ENCODE measurements around the gene CRY2. TPM values are rescaled to one million over a fixed set of nuclear protein-coding genes. Genes with fewer than 3 reads are reported as not detected.

Gene CRY2
- total RNA-seq, 2 donors from 2014 or later: 18.5 to 30.2 TPM

DNA sequence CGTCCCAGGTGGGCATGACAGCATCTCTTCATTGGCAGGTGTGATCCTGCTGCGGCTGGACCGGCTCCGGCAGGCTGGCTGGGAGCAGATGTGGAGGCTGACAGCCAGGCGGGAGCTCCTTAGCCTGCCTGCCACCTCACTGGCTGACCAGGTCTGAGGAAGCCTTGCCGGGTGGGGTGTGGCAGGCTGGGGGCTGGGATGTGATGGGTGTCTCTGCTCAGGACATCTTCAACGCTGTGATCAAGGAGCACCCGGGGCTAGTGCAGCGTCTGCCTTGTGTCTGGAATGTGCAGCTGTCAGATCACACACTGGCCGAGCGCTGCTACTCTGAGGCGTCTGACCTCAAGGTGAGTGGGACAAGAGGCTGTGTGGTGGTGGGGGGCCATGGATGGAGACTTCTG, 78.7 kb downstream of the CRY2 start:
- H3K9ac ChIP-seq (ENCODE audit: low read depth in 2 of 2, low read length in 2 of 2): no peak overlapping the region
- no peaks in the 10 kb centered on the region for H3K36me3 ChIP-seq
- no peak overlapping the region for H3K27ac ChIP-seq
- intact Hi-C loops (cut with DNase I): no loop called here
- no peaks in the 10 kb centered on the region for H3K9me3 ChIP-seq
- DNase-seq: no peak
- H3K4me3 ChIP-seq: no peak overlapping the region
- peaks cover 18% of the 10 kb centered on the region for H3K27me3 ChIP-seq
- no peak for TF ChIP-seq CTCF (IDR thresholded peaks at IDR 0.05)
- peaks cover 5% of the 10 kb centered on the region for H3K4me1 ChIP-seq

DNA sequence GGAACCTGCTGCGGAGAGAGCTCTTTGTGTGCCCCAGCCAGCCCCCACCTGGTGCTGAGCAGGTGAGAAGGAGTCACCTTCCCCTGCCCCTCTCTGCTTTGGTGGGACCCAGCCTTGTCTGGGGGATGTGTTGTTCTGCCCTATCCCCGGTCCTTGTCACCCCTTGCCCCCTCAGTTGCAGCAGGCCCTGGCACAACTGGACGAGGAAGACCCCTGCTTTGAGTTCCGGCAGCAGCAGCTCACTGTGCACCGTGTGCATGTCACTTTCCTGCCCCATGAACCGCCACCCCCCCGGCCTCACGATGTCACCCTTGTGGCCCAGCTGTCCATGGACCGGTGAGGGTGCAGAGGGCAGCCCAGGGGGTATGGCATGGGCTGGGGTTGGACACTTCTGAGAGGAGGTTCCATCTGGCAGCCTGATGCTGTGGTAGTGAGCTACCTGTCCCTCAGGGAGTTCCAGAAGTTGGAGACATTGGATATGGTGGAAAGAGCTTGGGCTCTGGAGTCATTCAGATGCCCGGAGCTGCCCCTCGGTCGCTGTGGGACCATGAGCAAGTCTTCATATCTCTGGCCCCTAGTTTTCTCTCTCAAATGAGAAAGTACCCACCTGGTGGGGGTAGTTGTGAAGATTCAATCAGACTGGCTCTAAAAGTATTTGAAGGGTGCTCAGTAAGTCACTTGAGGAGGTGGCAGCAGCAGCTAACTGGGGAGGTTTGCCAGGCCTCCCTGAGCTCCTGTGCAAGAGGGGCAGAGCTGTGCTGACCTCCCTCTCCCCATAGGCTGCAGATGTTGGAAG, 79.5 kb downstream of the CRY2 start:
- Histone ChIP-seq H3K27me3 (peaks cover 17% of the 10 kb centered on the region), H3K27ac (no peak overlapping the region), H3K36me3 (no peaks in the 10 kb centered on the region), H3K9ac (ENCODE audit: low read depth in 2 of 2, low read length in 2 of 2) (no peak overlapping the region), H3K9me3 (no peaks in the 10 kb centered on the region), H3K4me3 (no peak overlapping the region), H3K4me1 (peaks cover 4% of the 10 kb centered on the region)
- DNase-seq: no peak
- TF ChIP-seq CTCF (IDR thresholded peaks at IDR 0.05): no peak
- intact Hi-C loops (cut with DNase I): no loop called here

- Histone ChIP-seq H3K9me3 (no peaks in the 10 kb centered on the region), H3K36me3 (no peaks in the 10 kb centered on the region), H3K4me3 (no peak overlapping the region), H3K27ac (no peak overlapping the region), H3K4me1 (no peaks in the 10 kb centered on the region), H3K9ac (ENCODE audit: low read depth in 2 of 2, low read length in 2 of 2) (no peak overlapping the region), H3K27me3 (peaks cover 11% of the 10 kb centered on the region)
- TF ChIP-seq CTCF (IDR thresholded peaks at IDR 0.05): no peak
- intact Hi-C loops (cut with DNase I): no loop called here
- DNase-seq: peak; percentile 16
These were observed 80.0 kb downstream of the CRY2 start for GRCh38 chr11:45927332-45927683.

GRCh38 chr11:45927684-45928413, 80.6 kb downstream of the CRY2 start:
- Histone ChIP-seq H3K4me3 (no peak overlapping the region), H3K27ac (no peak overlapping the region), H3K27me3 (peaks cover 6% of the 10 kb centered on the region), H3K9me3 (no peaks in the 10 kb centered on the region), H3K9ac (ENCODE audit: low read depth in 2 of 2, low read length in 2 of 2) (peak overlapping the region in 1 of 2 donors; percentile 8), H3K4me1 (no peaks in the 10 kb centered on the region), H3K36me3 (no peaks in the 10 kb centered on the region)
- no peak for TF ChIP-seq CTCF (IDR thresholded peaks at IDR 0.05)
- DNase-seq: no peak
- intact Hi-C loops (cut with DNase I): no loop called here

DNA sequence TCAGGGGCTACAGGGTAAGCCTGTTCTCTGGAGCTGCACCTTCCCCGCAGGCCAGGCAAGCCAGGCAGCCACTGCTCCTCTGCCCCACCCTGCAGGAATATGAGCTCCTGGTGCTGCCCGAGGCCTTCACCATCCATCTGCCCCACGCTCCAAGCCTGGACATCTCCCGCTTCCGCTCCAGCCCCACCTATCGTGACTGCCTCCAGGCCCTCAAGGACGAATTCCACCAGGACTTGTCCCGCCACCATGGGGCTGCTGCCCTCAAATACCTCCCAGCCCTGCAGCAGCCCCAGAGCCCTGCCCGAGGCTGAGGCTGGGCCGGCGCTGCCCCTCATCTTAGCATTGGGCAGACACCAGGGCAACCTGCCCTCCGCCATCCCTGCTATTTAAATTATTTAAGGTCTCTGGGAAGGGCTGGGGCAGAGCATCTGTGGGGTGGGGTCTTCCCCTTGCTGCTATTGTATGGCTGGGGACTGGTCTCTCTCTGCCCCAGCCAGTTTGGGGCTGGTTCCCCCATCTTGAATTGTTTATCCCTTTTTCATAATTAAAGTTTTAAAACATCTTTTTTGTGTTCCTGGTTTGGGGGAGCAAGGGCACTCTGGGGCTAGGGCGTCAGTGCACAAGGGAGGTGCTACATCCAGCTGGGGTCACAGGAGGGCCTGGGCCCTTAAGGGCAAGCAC, 81.4 kb downstream of the CRY2 start:
- Histone ChIP-seq H3K36me3 (no peaks in the 10 kb centered on the region), H3K4me1 (no peaks in the 10 kb centered on the region), H3K27me3 (no peaks in the 10 kb centered on the region), H3K27ac (no peak overlapping the region), H3K9ac (ENCODE audit: low read depth in 2 of 2, low read length in 2 of 2) (no peak overlapping the region), H3K4me3 (no peak overlapping the region), H3K9me3 (no peaks in the 10 kb centered on the region)
- DNase-seq: no peak
- intact Hi-C loops (cut with DNase I): no loop called here
- no peak for TF ChIP-seq CTCF (IDR thresholded peaks at IDR 0.05)
